Measurements from ENCODE around the gene ETF1.

The ETF1 gene

GRCh38 chr5:138560971-138561370, 17.9 kb upstream of the ETF1 start:
- DNase-seq, result no peak

- DNase-seq, result no peak
Observed at GRCh38 chr5:138559937-138560336, 16.9 kb upstream of the ETF1 start.

DNA sequence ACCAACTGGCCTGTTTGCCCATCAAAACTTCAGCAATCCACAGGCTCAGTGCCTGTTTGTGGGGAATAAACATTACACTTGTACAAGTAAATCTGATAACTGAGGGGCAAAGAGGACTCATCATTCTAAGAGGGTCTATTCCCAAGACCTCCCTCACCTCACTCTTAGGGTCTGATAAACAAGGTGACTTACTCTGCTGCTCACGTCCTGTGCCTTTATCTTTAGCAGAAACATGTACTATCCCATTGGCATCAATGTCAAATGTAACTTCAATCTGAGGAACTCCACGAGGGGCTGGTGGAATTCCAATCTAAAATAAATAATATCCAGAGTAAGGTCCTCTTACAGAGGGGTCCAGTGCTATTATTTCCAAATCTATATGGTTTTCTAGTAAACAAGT, 14.6 kb upstream of the ETF1 start:
- DNase-seq, result no peak

DNA sequence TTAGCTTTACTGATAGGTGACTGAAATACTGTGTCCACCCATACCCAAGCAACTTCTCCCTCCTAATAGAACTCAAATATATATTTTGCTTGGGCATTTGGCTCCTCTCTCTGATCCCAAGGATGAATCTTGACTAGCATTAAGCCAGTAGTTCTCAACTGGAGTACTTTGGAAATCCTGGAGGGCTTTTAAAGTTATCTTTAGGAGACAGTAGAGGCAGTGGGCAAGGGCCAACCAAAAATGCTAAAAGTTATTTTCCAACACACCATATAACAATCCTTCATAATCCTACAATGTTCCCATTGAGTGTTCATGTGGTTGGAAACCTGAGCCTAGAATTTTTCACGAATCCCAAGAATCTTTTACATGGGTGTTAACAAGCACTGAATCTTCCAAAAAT, 11.1 kb upstream of the ETF1 start:
- no peak for DNase-seq

DNA sequence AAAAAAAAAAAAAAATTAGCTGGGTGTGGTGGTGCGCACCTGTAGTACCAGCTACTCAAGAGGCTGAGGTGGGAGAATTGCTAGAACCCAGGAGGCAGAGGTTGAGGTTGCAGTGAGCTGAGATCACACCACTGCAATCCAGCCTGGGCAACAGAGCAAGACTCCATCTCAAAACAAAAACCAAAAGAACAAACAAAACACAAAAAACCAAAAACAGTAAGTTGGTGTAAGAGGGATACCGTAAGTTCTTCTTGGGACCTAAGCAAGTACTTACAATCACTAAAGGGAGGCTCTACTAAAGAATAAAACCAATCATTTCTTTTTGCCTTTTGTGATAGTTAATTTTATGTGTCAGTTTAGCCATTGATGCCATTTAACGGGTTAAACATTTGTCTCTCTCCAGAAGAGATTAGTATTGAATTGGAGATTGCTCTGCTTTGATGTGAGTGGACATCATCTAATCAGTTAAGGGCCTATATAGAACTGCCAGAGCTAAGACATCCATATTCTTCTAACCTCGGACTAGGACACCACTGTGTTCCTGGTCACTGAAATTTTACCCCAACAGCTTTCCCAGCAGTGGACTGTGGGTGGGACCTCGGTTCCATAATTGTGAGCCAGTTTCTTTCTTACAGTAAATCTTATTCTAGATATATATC, 10.5 kb upstream of the ETF1 start:
- DNase-seq, result no peak

DNA sequence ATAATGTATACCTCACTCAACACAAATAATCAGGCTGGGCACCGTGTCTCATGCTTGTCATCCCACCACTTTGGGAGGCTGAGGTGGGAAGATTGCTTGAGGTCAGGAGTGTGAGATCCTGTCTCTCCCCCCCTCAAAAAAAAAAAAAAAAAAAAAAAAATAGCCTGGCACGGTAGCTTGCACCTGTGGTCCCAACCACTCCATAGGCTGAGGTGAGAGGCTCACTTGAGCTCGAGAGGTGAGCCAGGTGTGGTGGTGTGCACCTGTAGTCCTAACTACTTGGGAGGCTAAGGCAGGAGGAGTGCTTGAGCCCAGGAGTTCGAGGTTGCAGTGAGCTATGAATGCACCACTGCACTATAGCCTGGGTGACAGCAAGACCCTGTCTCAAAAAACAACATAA, 9.6 kb upstream of the ETF1 start:
- no peak for DNase-seq

DNA sequence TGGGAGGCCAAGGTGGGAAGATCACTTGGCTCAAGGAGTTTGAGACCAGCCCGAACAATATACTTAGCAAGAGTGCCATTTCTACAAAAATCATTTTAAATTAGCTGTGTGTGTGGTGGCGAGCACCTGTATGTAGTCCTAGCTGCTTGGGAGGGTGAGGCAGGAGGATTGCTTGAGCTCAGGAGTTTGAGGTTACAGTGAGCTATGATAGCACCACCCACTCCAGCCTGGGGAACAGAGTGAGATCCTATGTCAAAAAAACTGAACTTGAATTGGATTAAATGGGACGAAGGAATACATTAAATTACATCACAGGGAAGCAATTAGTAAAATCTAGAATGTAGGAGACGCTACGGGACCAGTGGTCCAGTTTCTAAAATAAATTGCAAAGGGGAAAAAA, 6.4 kb upstream of the ETF1 start:
- DNase-seq, result no peak

GRCh38 chr5:138545919-138546562, 3.0 kb upstream of the ETF1 start:
- no peak for DNase-seq

DNA sequence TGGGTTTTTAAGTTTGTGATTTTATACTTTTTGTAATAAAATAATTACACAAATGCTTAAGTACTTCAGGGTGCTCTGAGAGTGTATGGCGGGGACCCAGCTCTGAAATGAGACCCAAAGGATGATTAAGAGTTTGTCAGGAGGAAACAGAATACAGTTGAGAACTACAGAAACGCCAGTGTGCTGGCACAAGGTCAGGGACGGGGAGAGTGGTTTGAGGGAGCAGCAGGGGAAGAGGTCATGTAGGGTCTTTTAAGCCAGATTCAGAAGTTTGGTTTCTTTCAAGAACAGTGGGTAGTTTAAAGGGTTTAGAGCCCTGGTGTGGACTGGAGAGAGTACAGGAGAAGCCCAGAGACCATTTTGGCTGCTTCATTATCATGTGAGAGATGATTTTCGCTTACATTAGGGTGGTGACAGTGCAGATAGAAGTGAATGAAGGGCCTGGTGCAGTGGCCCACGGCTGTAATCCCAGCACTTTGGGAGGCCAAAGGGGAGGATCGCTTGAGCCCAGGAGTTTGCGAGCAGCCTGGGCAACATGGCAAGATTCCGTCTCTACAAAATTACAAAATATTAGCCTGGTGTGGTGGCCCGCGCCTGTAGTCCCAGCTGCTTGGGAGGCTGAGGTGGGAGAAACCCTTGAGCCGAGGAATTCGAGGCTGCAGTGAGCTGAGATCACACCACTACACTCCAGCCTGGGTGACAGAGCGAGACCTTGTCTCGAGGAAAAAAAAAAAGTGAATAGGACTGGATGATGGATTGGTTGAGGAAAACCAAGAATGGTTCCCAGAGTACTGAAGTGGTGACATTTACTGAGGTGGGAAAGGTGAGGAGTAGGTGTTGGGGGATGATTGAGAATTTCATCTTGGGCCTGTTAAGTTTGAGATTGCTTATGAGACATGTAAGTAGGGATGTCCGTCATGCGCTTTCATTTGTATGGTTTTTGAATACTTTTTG, 1.4 kb upstream of the ETF1 start:
- DNase-seq, result no peak

GRCh38 chr5:138543730-138544104, 681 bp upstream of the ETF1 start:
- no peak for DNase-seq

- DNase-seq, result no peak
Observed at GRCh38 chr5:138542180-138542955, 668 bp downstream of the ETF1 start.

- DNase-seq, result no peak
Observed at GRCh38 chr5:138541511-138542179, 1.4 kb downstream of the ETF1 start.

- DNase-seq, result no peak
Observed at GRCh38 chr5:138539791-138540190, 3.2 kb downstream of the ETF1 start.

DNA sequence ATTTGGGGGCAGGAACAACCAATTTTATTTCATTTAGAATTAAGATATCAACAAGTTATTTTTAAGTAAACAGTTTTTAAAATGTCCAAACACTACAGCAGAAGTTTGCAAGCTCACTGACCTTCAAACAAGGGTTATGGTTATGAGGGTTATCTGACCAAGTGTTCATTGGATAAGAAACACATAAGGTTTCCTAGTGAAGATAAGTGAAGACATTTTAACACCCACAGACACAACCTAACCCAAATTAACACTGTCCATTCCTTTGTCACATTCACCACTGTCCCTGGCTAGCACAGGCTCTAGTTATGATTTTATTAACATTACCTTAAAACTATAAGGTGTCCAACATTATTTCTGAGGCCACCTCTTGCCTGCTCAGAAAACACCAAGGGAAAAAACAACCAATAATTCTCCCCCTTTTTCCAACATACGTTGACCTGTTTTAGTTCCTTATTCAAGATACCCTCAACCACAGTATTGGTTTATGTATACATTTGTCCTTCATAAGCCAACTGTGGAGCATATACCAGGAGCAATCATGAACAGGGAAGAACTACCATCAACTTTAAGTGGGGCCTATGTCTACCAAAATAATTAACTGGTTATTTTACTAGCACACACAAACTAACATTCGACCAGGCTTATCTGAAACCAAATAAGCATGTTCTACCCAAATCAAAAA, 4.0 kb downstream of the ETF1 start:
- no peak for DNase-seq

DNA sequence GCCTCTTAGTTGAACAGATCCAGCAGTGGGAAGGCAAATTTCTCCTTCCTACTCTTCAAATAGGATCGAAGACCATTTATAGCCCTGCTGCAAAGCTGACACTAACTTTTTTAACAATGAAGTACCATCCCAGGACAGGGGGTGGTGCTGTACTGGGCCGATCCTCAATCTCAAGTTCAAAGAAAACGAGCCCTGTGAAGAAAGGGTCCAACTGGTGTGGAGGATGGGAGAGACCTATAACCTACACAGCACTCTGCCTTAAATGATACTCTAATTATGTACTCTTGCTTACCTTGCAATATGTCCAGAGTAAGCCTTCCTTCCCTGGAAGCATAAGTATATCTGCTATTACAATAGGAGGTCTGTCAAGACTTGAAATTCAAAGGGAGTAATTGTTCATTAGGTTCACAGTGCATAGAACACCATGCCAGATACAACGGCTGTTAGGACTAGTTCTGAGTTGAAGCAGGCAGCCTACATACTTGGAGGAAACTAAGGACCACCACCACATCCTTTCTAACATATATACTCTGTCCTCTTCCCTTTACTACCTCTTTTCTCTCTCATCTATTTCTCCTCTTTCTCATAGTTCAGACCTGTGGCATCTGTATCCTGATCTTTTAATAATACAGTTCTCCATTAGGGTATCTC, 6.2 kb downstream of the ETF1 start:
- no peak for DNase-seq

- no peak for DNase-seq
Observed at GRCh38 chr5:138536215-138536614, 6.8 kb downstream of the ETF1 start.

DNA sequence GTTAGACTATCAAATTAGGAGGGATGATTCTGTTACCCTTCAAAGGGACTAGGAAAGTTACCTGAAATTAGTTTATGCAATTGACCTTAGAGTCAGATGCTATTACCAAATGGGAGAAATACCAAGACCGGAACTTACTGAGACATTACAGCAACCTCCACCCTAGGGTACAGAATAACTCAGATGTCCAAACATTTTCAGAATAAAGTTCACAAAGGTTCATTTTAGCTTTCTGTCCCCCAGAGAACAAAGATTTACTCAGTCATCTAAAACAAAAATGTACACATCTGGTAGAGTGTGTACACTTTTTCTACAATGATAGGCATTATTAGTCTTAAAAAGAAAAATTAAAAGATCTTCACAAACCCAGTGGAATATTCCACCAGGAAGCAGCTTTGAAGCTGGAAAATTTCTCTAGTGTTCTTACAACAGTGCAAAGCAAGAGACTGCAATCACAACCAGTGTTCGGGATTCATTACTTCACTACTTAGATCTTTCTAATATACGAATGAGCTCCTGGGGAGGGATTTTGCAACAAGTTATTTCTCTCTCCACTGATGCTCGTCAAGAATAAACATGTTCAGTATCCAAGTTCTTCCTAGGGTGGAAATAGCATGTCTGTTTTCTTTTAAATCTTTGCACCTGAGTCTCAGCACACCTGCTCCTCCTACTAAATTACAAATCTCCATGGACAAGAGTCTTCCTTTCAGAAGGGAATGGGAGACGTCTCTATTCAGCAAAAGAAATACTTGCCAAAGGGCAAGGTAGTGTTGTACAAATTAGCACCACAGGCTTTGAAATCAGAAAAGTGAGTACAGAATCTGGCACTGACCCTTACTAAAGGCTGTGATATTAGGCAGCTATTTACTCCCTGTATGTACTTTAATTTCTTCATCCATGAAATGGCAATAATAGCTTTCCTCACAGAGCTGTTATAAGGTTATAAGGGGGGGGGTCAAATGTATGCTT, 8.8 kb downstream of the ETF1 start:
- no peak for DNase-seq

- DNase-seq, result no peak
Observed at GRCh38 chr5:138529812-138530211, 13.2 kb downstream of the ETF1 start.

DNA sequence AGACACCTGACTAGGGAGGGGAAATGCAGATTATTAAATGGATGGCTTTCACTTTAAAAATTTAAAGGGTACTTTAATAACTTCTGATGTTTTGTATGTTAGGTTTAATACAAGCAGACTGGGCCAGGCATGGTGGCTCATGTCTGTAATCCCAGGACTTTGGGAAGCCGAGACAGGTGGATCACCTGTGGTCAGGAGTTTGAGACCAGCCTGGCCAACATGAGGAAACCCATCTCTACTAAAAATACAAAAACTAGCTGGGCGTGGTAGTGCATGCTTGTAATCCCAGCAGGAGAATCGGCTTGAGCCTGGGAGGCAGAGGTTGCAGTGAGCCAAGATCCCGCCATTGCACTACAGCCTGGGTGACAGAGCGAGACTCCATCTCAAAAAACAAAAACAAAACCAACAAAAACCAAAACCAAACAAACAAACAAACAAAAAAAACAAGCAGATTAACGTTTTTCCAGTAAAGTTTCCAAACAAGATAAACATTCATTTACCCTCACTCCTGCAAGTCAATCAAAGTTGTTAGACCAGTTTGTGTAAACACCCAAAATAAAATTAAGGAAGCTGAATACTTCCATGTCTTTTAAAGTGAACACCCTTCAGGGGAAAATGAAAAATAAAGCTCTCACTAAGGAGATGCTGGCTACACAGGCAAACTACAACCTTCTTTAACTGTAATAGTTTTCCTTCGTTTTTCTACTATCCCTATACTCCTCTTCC, 14.1 kb downstream of the ETF1 start:
- DNase-seq, result no peak

Data from GOT3 (cell line).